Peyer's patch (tissue), 4 donors: ENCODE data around the gene RAD51B.

ENCODE experiments used
- CTCF ChIP-seq, 6 experiments: fragments of 450-650 bp in 4 of 6; fragments of 200-600 bp in 2 of 6; sonication (generic) in 1 of 6; IDR thresholded peaks; one replicate each; pipeline ENCODE4 v1.5.1; 2017 to 2019; ENCODE audit warnings: antibody characterized with exemption in 6 of 6, mild to moderate bottlenecking in 3 of 6, moderate library complexity in 1 of 6
- POLR2A ChIP-seq, 2 donors: fragments of 450-650 bp; IDR thresholded peaks; one replicate each; pipeline ENCODE4 v1.5.1; 2017; ENCODE audit warnings: antibody characterized with exemption in 2 of 2, mild to moderate bottlenecking in 2 of 2, moderate library complexity in 2 of 2

GRCh38 chr14:67853715-67854114 is 34.1 kb downstream of the RAD51B start:
- TF ChIP-seq CTCF (IDR thresholded peaks at IDR 0.05) = no peak
- no peak for TF ChIP-seq POLR2A (IDR thresholded peaks at IDR 0.05)
